Fibroblast of villous mesenchyme (primary cell): ENCODE results near the gene EIF2A. TPM values are rescaled to one million over a fixed set of nuclear protein-coding genes. Genes with fewer than 3 reads are reported as not detected.
A peak's percentile ranks its signal among the peaks of the same experiment; 100 is the strongest.

Source experiments
- DNase-seq: peaks from one replicate; pipeline ENCODE4 v3.0.0-alpha.2; 2010; ENCODE audit warnings: low read depth
- H3K4me3 ChIP-seq: 2 replicates; pipeline ENCODE4 v1.5.1; 2011; ENCODE audit warnings: low read depth, mild to moderate bottlenecking, low read length
- total RNA-seq: library from RNA; depleted of rRNA; stranded (reverse); fragments of >200 nt; gene quantifications from 2 replicates; pipeline ENCODE4 v1.2.3, GENCODE V29; 2012
- TF ChIP-seq, protein P1 (sequence below): IDR thresholded peaks from 2 replicates; pipeline ENCODE4 v1.5.1; 2012; ENCODE audit warnings: low read depth, mild to moderate bottlenecking, low read length; ENCODE audit not compliant: insufficient read depth

EIF2A gene
- total RNA-seq, 1 donor = 156 TPM

DNA sequence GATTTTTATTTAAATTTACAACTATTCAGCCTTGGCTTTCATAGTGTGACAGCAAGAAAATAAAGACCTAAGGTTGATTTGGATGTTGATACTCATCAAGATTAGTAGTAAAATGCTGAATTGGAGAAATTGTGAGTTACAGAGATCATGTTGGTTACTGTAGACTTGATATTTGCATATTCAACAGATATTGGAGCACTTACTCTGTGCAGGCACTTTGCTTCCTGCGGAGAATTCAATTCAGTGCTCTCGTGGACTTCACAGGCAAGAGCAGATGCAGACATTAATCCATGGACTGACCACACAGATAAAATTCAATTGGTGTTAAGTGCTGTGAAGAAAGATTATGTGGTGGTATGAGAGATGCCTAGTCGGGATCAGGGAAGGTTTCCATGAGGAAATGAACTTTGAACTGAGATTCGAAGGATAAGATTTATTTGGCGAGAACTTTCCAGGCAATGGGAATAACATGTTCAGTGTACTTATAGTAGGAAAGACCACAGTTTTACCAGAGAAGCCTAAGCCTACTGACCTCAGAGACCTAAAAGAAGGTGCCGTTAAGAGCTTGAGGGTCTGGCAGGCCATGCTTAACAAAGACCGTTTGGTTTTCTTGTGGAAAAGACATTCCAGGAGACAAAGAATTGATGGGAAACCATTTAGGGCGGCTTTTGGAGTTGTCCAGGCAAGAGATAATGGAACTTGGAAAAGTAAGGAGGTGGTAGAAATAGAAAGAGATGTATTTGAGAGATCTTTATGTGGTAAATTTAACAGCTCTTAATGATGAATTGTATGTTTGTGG, 60.9 kb downstream of the EIF2A start:
- no peak overlapping the region for H3K4me3 ChIP-seq
- peak; percentile 44 for DNase-seq
- TF ChIP-seq, protein P1, sequence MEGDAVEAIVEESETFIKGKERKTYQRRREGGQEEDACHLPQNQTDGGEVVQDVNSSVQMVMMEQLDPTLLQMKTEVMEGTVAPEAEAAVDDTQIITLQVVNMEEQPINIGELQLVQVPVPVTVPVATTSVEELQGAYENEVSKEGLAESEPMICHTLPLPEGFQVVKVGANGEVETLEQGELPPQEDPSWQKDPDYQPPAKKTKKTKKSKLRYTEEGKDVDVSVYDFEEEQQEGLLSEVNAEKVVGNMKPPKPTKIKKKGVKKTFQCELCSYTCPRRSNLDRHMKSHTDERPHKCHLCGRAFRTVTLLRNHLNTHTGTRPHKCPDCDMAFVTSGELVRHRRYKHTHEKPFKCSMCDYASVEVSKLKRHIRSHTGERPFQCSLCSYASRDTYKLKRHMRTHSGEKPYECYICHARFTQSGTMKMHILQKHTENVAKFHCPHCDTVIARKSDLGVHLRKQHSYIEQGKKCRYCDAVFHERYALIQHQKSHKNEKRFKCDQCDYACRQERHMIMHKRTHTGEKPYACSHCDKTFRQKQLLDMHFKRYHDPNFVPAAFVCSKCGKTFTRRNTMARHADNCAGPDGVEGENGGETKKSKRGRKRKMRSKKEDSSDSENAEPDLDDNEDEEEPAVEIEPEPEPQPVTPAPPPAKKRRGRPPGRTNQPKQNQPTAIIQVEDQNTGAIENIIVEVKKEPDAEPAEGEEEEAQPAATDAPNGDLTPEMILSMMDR = no peak

- DNase-seq = no peak
- TF ChIP-seq, protein P1 = no peak
- H3K4me3 ChIP-seq = no peak overlapping the region
Observed at GRCh38 chr3:150609988-150610387, 63.4 kb downstream of the EIF2A start.

GRCh38 chr3:150610785-150611184, 64.2 kb downstream of the EIF2A start:
- peak; percentile 48 for DNase-seq
- TF ChIP-seq, protein P1 = no peak
- no peak overlapping the region for H3K4me3 ChIP-seq

DNA sequence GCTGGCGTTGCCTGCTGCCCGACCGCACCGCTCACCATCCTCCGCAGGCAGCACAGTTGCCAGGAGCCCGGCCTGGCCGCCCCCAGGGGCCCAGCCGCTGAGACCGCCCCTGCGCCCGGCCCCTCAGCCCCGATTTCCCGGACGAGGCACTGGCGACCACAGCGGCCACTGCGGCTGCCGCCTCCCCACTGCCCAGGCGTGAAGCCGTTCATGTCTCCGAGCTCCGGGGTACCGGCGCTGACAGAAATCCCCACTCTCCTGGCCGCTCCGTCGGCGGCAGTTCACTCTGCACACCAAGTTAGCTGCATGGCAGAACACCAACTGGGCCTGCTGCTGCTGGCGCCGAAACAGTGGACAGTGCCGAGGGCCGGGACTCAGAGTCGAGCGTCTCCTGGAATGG, 65.1 kb downstream of the EIF2A start:
- DNase-seq = no peak
- H3K4me3 ChIP-seq = no peak overlapping the region
- TF ChIP-seq, protein P1 = no peak

DNA sequence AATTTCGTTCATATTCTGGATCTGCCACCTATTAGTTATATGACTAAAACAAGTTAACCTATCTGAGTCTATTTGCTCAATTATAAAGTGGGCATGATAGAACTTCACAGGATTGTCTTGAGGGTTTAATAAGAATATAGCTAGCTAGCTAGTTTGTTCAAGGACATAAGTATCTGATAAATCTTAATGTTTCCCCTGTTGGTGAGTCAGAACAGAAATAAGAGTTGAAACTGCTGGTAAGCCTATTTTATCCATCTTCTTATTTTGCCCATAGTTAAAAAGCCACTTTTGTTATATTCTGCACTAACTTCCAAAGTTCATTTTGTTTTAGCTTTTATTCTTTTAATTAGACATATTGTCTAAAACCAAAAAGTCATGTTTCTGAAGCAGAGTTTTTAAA, 65.9 kb downstream of the EIF2A start:
- no peak for DNase-seq
- no peak overlapping the region for H3K4me3 ChIP-seq
- TF ChIP-seq, protein P1 = no peak

GRCh38 chr3:150613034-150613433, 66.4 kb downstream of the EIF2A start:
- TF ChIP-seq, protein P1 = no peak
- DNase-seq = no peak
- H3K4me3 ChIP-seq = no peak overlapping the region
